Amniotic epithelial cell (primary cell): Measurements from ENCODE around the gene DMRT3.
A peak's percentile ranks its signal among the peaks of the same experiment; 100 is the strongest.

Experiments used
- DNase-seq: peaks from one replicate; pipeline ENCODE4 v3.0.0-alpha.2; 2010; ENCODE audit warnings: low read depth

The DMRT3 gene

DNA sequence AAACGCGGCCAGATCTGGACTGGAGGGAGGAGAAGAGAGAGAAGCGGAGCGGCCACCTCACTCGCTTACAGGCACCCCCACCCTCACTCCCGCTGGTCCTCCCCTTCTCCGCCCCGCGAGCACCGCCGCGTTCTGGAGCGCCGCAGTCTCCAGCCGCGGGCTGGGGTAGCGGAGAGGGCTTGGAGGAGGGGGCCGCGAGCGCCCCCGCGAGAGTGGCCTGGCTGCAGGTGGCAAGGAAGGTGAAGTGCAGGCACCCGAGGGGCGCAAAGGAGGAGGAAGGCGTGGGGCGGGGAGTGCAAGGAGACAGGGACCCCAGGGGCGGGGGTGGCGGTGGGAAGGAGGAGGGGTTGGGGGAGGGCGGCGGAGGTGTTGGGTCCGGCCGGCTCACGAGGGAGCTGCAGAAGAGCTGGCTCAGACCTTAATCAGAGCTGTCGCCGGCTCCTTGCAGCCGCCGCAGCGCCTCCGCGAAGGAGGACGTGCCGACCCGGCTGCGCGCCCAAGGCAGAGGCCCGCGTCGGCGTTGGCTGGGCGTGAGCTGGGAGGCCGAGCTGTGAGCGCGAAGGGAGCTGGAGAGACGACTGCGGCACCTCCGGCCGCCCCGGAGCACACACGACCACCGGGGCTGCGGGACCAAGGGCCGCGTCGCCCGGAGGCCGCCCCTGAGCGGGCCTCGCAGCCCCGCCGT is at the start of gene DMRT3:
Gene DMRT3 (plus strand): TSS at position 398 of the 685 bp plus-strand sequence. CDS start 347 bp downstream, outside the sequence.
- DNase-seq, result no peak

DNA sequence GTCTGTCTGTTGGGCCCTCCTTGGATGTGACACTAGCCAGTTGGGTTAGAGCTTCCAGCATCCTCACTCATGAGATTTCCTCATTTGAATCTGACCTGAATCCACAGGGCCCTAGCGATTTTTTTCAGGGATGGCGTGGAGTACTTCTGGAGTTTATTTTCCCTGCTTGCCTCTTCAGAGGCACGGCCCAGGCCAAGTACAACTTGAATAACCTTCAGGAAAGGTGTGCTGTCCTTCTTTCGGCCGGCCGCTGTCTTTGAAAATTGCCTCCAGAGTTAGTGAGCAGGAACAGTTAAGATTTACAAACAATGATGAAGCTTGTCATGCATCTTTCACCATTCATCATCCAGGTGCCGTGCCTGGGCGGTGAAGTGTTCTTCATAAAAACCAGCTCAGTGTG is 49.5 kb upstream of the DMRT3 start:
- DNase-seq, result no peak

- no peak for DNase-seq
Measured at GRCh38 chr9:928363-929042, 48.0 kb upstream of the DMRT3 start.

- DNase-seq, result no peak
Measured at GRCh38 chr9:929719-930118, 46.7 kb upstream of the DMRT3 start.

GRCh38 chr9:933356-933755 is 43.1 kb upstream of the DMRT3 start:
- DNase-seq, result no peak

DNA sequence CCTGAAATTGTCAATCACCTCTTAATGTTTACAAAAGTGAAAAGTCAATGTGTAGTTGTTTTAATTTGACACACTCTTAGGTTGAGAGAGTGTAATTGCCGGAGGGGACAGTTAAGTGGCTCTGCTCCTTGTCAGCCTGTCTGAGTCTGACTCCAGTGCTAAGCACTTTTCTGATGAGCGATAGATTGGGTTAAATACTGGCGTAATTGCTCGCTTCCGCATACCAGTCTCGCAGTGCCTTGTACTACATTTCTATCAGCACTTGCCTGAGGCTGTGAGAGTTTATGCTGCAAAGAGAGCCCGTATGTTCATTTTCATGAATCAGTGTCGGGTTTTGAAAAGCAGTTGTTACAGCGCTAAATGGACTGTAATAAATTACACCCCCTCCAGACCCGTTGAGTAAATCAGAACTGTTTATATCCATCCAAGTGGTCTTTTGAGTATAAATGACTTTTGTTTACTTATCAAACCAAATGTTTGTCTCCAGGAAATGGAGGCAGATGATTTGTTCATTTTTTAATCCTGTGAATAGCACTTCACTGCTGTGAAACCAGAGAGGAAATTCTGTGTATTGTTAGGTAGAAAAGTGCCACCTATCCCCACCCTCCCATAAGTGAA is 41.0 kb upstream of the DMRT3 start:
- DNase-seq, result peak; percentile 1

- no peak for DNase-seq
Measured at GRCh38 chr9:942805-943580, 33.5 kb upstream of the DMRT3 start.

DNA sequence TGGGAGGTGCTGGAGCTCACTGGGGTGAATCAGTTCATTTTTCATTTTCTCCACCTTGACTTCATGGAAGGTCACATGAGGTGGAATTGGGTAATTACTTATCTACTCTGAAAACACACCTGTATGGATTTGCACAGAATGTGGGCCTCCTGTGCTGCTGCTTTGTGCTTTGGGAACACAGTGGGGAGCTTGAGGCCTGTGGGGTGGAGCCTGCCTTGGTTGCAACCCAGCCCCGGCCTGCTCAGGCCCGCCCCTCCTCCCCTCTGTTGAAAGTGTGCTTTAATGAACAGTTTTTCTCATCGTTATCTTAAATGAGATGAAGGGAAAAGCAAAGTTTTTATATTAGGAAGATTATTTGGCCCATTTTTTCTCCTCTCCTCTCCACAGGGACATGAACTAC is 28.5 kb upstream of the DMRT3 start:
- no peak for DNase-seq

DNA sequence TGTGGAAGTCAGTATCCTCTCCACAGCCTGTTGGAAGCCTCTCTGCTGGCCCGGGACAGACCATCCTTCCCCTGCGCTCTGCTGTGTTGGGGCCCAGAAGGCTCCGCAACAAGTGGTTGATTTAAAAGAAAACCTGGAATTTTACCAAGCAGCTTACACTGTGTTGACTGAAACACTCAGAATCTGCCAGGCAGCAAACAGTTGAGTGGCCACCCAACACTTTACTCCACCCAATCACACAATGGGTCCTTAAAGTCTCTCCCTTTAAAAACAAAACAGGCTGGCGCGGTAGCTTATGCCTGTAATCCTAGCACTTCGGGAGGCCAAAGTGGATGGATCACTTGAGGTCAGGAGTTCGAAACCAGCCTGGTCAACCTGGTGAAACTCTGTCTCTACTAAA is 28.0 kb upstream of the DMRT3 start:
- no peak for DNase-seq

- DNase-seq, result no peak
Measured at GRCh38 chr9:950139-950538, 26.3 kb upstream of the DMRT3 start.

- DNase-seq, result no peak
Measured at GRCh38 chr9:952546-952945, 23.9 kb upstream of the DMRT3 start.

DNA sequence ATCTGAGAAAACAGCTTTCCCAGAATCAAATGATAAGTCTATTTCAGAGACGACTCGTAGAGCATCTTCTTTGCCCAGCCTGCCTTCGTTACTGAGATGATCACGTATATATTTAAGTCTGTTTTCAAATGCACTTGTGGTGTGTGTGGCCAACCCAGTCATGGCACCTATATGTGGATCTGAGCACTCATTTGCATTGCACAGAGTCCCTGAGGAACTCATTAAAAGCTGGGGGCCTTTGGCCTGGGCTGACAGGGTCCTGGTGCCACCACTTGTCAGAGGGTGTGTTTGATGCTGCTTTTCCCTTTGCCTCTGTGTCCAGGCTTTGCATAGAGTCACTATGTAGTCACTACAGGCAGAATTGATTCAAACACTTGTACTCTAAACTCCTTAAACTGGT is 17.4 kb upstream of the DMRT3 start:
- no peak for DNase-seq

DNA sequence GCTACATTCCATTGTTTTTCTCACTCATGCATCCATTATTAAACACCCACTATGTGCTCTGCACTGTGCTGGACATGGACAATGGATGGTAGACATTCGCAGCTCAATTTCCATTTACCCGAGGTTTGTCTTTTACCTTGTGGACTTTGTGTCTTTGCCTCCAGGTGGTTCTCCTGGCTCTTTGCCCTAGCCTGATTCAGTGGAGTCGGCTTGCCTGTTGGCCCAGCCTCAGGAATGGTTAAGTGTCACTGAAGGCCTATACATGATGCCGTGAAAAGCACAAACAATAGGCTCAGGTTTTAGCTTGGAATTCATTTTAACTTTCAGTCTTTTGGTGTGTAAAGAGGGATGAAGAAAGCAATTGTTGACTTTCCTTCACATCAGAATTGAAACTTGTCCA is 16.5 kb upstream of the DMRT3 start:
- no peak for DNase-seq

GRCh38 chr9:962023-962422 is 14.4 kb upstream of the DMRT3 start:
- DNase-seq, result no peak

DNA sequence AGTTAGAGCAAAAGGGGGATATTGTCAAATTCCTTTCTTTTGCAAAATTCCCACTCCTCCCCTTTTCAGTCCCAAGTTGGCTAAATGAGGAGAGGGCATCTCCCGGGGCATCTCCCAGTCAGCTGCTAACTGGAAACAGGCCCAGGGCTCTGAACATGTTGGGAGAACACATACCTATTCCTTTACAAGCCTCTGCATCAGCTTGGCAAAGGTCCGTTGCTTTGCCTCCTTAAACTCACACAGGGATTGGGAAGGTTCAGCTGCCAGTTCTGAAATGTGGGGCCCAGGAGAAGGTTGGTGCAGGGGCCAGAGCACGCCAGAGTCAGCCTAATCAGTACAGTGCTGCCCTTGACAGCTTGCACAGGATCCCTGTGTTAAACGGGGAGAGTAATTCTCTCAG is 11.0 kb upstream of the DMRT3 start:
- no peak for DNase-seq

- no peak for DNase-seq
Measured at GRCh38 chr9:966870-967269, 9.6 kb upstream of the DMRT3 start.

DNA sequence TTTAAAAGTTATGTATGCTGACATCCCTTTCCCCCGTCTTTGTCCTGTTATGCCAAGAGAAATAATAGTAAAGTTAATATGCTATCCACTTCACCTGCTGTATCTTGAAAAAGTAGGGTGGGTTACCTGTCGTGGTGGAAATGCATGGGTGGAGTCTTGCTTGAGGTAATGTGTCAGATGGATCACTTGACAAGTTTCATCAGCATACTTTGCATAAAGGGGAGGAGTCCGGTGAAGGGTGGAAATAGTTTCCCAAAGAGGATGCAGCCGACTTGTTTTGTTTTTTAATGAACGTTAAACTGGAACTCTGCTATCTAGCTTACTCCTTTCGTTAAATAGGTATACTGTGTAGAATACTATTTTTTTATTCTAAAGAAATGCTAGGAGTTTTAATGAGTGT is 9.0 kb upstream of the DMRT3 start:
- no peak for DNase-seq

DNA sequence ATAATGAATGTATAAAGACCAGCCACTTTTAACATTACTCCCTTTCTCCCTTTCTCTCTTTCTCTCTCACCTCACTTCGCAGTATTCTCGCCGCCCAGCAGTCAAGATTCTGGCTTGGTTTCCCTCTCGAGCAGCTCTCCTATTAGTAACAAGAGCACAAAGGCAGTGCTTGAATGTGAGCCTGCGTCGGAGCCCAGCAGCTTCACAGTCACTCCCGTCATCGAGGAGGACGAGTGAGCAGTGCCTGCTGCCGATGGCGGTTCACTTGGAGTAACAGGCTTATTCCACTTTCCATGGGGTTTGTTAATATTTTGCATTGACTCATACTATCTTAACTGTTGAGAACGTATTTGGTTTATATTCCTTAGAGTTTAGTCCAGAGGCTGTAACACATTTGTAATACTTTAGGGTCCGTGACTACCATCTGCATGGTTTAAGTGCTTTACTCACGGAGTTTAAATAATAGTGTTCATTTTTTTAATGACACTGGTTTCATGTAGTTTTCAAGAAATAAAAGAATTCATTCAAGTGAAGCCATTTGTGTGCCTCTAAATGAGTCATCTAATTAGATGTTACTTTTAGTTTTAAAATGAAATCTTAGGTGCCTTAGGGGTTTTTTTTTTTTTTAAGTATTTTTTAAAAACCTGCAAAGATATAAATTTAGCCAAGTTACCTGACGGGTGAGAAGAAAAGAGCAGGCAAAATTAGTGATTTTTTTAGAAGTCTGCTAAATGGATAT is 8.4 kb upstream of the DMRT3 start:
- no peak for DNase-seq

- no peak for DNase-seq
Measured at GRCh38 chr9:969310-970150, 6.9 kb upstream of the DMRT3 start.

DNA sequence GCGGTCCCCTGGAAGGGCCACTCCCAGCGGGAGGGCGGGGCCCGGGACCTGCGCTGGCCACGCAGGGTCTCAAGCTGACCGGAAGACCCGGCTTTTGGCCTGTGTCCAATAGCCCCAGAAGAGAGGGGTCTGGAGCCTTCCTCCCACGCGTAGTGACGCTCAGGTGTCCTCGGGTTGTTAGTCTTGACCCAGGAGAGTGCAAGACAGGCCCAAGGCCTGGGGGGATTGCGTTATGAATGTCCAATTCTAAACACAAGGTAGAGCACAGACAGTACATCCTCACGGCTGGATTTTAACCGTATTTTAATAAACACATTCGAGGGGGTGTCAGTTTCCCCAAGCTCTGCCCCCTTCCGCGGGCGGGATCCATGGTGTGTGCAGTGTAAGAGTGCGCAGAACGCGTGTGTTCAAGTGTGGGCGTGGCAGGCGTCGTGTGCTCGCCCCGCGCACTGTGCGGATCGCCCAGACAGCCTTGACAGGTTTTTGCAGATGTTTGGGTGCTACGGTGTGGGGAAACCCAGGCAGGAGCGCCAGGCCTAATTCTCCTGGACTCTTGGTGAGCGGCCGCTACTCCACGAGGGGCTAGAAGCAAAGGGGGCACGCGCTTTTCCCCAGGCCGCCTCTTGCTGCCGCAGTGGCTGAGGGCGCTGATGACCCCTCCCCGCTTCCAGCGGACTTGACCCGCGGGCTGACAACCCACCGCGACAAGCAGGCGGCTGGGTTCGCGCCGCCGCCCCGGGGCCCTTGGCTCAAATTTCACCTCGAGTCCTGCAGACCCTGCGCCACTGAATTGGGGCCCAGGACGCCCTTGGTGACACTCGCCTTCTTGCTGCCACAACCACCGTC is 6.1 kb upstream of the DMRT3 start:
- DNase-seq, result no peak
